Stomach smooth muscle (tissue), 2 donors: Measurements from ENCODE around the gene GOLGA6L1.
"Not testable (repeated sequence)": the region's sequence is repeated elsewhere in the genome, so short reads cannot be mapped to it uniquely, and the experiment has no call there.

ENCODE experiments used
- H3K27ac ChIP-seq: one replicate; pipeline ENCODE4 v1.7.0; 2013; ENCODE audit warnings: mild to moderate bottlenecking, low read length, inconsistent platforms
- H3K27me3 ChIP-seq, 2 donors: one replicate each; pipeline ENCODE4 v1.7.0; 2013; ENCODE audit warnings: low read length in 2 of 2; ENCODE audit not compliant: insufficient read depth in 2 of 2, control insufficient read depth in 1 of 2
- H3K36me3 ChIP-seq, 2 donors: one replicate each; pipeline ENCODE4 v1.7.0; 2013; ENCODE audit warnings: low read length in 2 of 2; ENCODE audit not compliant: control insufficient read depth in 2 of 2, insufficient read depth in 2 of 2
- H3K4me1 ChIP-seq: one replicate; pipeline ENCODE4 v1.7.0; 2013; ENCODE audit warnings: low read length; ENCODE audit not compliant: control insufficient read depth, insufficient read depth
- H3K4me3 ChIP-seq, 2 donors: one replicate each; pipeline ENCODE4 v1.7.0; 2013; ENCODE audit warnings: low read length in 2 of 2
- H3K9ac ChIP-seq, 2 donors: one replicate each; pipeline ENCODE4 v1.7.0; 2013; ENCODE audit warnings: low read length in 2 of 2, mild to moderate bottlenecking in 1 of 2
- H3K9me3 ChIP-seq, 2 donors: one replicate each; pipeline ENCODE4 v1.7.0; 2013; ENCODE audit warnings: low read length in 2 of 2; ENCODE audit not compliant: control insufficient read depth in 2 of 2
- donor health status: healthy.
- donor health status: Pancreatic carcinoma.

Gene GOLGA6L1

GRCh38 chr15:23081996-23082737 lies 54.5 kb downstream of the GOLGA6L1 start:
- not testable (repeated sequence) for H3K9me3 ChIP-seq, H3K4me3 ChIP-seq, H3K27ac ChIP-seq, H3K9ac ChIP-seq, H3K4me1 ChIP-seq, H3K27me3 ChIP-seq, H3K36me3 ChIP-seq

GRCh38 chr15:23081271-23081670 lies 55.4 kb downstream of the GOLGA6L1 start:
- H3K27ac ChIP-seq = no peak overlapping the region
- H3K4me1 ChIP-seq = no peaks in the 10 kb centered on the region
- no peak overlapping the region for H3K9ac ChIP-seq
- no peaks in the 10 kb centered on the region for H3K9me3 ChIP-seq
- no peaks in the 10 kb centered on the region for H3K27me3 ChIP-seq
- H3K36me3 ChIP-seq = no peaks in the 10 kb centered on the region
- no peak overlapping the region for H3K4me3 ChIP-seq

- no peak overlapping the region for H3K4me3 ChIP-seq
- no peaks in the 10 kb centered on the region for H3K36me3 ChIP-seq
- no peak overlapping the region for H3K9ac ChIP-seq
- no peaks in the 10 kb centered on the region for H3K4me1 ChIP-seq
- peaks cover 0 to 4% of the 10 kb centered on the region in 2 donors for H3K27me3 ChIP-seq
- no peak overlapping the region for H3K27ac ChIP-seq
- no peaks in the 10 kb centered on the region for H3K9me3 ChIP-seq
Measured at GRCh38 chr15:23079766-23080165, 56.9 kb downstream of the GOLGA6L1 start.
